NT2/D1 (cell line): ENCODE measurements around the gene TOMM40.

Source experiments
- SUZ12 ChIP-seq: IDR thresholded peaks from 2 replicates; pipeline ENCODE4 v1.6.1; 2011; ENCODE audit not compliant: insufficient read length, insufficient read depth; ENCODE audit errors: extremely low read depth
- YY1 ChIP-seq: IDR thresholded peaks from 2 replicates; pipeline ENCODE4 v1.6.1; 2011; ENCODE audit not compliant: insufficient read length, insufficient read depth
- ZNF274 ChIP-seq: IDR thresholded peaks from 2 replicates; pipeline ENCODE4 v1.6.1; 2011; ENCODE audit warnings: mild to moderate bottlenecking, low read depth, low read length

DNA sequence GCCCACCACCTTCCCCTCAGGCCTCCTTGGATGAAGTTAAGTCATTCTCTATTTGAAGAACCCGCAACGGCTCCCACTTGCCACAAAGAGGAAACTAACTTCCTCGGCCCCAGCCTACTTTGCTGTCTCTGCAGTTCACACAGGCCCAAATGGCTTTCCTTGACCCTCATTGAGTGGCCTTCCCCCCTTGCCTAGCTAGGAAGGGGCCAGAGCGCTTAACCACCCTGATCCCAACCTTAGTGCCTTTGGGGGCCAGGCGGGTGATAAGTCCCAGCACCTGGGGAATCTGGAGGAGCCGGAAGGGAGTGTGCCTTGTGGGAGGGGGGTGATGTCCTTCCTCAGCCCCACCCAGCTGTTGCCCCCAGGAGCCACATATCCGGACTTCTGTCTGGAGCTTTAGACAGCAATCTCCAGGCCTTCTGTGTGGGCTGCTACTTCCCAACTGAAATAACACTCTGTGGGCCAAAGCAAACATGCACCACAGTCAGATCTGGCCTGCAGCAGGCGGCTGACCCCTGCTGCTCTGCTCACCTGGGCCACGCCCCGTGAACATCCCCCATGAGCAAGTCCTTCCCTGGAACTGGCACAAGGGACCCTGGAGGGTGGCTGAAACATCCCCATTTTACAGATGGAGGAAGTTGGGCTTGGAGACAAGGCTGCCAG is 34.5 kb upstream of the TOMM40 start:
- no peak for TF ChIP-seq ZNF274
- no peak for TF ChIP-seq YY1
- no peak for TF ChIP-seq SUZ12
